GM23248 (cell line): ENCODE measurements around the gene TRAF1. TPM values are rescaled to one million over a fixed set of nuclear protein-coding genes. Genes with fewer than 3 reads are reported as not detected.

ENCODE experiments used
- DNase-seq: peaks from one replicate; pipeline ENCODE4 v3.0.0-alpha.2; 2015
- H2AFZ ChIP-seq: fragments of 200-600 bp; sonication (generic); 2 replicates; pipeline ENCODE4 v1.6.1; 2016; ENCODE audit warnings: antibody characterized with exemption
- H3F3A ChIP-seq: fragments of 200-600 bp; sonication (generic); 2 replicates; pipeline ENCODE4 v1.6.1; 2016; ENCODE audit warnings: mild to moderate bottlenecking, antibody characterized with exemption, mixed run types; ENCODE audit not compliant: insufficient read depth
- H3K27ac ChIP-seq: fragments of 200-600 bp; sonication (generic); 2 replicates; pipeline ENCODE4 v1.5.1; 2016; ENCODE audit warnings: mild to moderate bottlenecking
- H3K27me3 ChIP-seq: fragments of 200-600 bp; sonication (generic); replicated peaks from 2 replicates; pipeline ENCODE4 v1.6.1; 2016; ENCODE audit warnings: mild to moderate bottlenecking; ENCODE audit not compliant: insufficient read depth
- H3K36me3 ChIP-seq: fragments of 200-600 bp; sonication (generic); 2 replicates; pipeline ENCODE4 v1.6.1; 2016; ENCODE audit warnings: low read depth, mild to moderate bottlenecking
- H3K4me1 ChIP-seq: fragments of 200-600 bp; sonication (generic); 2 replicates; pipeline ENCODE4 v1.6.1; 2016; ENCODE audit warnings: mild to moderate bottlenecking; ENCODE audit not compliant: insufficient read depth
- H3K4me2 ChIP-seq: fragments of 200-600 bp; sonication (generic); one replicate; pipeline ENCODE4 v1.6.1; 2016; ENCODE audit warnings: mild to moderate bottlenecking; ENCODE audit not compliant: unreplicated experiment
- H3K4me3 ChIP-seq: fragments of 200-600 bp; sonication (generic); 2 replicates; pipeline ENCODE4 v1.5.1; 2016; ENCODE audit warnings: mild to moderate bottlenecking
- H3K79me2 ChIP-seq: fragments of 200-600 bp; sonication (generic); 2 replicates; pipeline ENCODE4 v1.6.1; 2016; ENCODE audit warnings: mild to moderate bottlenecking; ENCODE audit not compliant: insufficient read depth
- H3K9ac ChIP-seq: fragments of 200-600 bp; sonication (generic); 2 replicates; pipeline ENCODE4 v1.6.1; 2016; ENCODE audit warnings: mild to moderate bottlenecking
- H3K9me2 ChIP-seq: fragments of 200-600 bp; sonication (generic); 2 replicates; pipeline ENCODE4 v1.6.1; 2016; ENCODE audit warnings: mixed run types, mild to moderate bottlenecking, moderate library complexity; ENCODE audit not compliant: insufficient read depth
- H3K9me3 ChIP-seq: fragments of 200-600 bp; sonication (generic); one replicate; pipeline ENCODE4 v1.6.1; 2017; ENCODE audit warnings: low read depth
- H4K20me1 ChIP-seq: fragments of 200-600 bp; sonication (generic); 2 replicates; pipeline ENCODE4 v1.6.0; 2016; ENCODE audit not compliant: insufficient read depth
- EZH2 ChIP-seq: fragments of 200-600 bp; sonication (generic); IDR thresholded peaks from 2 replicates; pipeline ENCODE4 v1.6.1; 2018; ENCODE audit warnings: antibody characterized with exemption, mild to moderate bottlenecking; ENCODE audit not compliant: insufficient read depth, poor library complexity, severe bottlenecking
- EZH2phosphoT487 ChIP-seq: fragments of 200-600 bp; sonication (generic); IDR thresholded peaks from 2 replicates; pipeline ENCODE4 v1.6.1; 2018; ENCODE audit warnings: antibody characterized with exemption, moderate library complexity, mild to moderate bottlenecking, low read depth; ENCODE audit not compliant: insufficient read depth
- WGBS, 2 experiments: methylation state at CpG; one replicate each; pipeline ENCODE4 v1.1.6; 2015 to 2017; ENCODE audit warnings: low lambda C conversion rate in 2 of 2, low coverage in 1 of 2; ENCODE audit errors: missing lambda C conversion rate in 2 of 2; 5-methylcytosine and 5-hydroxymethylcytosine counted together
- in situ Hi-C: fragments of 300-500 bp; cut with MboI; formaldehyde crosslinking; loops from 2 replicates; pipeline ENCODE4 v1.15.0; 2020
- polyA plus RNA-seq: library from polyadenylated mRNA; unstranded; fragments of >200 nt; fragmentation: Nextera tagmentation; extraction: Ambion mirVana; gene quantifications from 2 replicates; pipeline ENCODE4 v1.2.1, GENCODE V29; 2016
- total RNA-seq: library from RNA; depleted of rRNA; stranded (reverse); fragments of >200 nt; shearing (Covaris generic); gene quantifications from 2 replicates; pipeline ENCODE4 v1.2.3, GENCODE V29; 2014; rRNA removed

The TRAF1 gene
- total and polyA plus RNA-seq, 2 experiments from 2014 or later: 0.54 to 0.75 TPM

DNA sequence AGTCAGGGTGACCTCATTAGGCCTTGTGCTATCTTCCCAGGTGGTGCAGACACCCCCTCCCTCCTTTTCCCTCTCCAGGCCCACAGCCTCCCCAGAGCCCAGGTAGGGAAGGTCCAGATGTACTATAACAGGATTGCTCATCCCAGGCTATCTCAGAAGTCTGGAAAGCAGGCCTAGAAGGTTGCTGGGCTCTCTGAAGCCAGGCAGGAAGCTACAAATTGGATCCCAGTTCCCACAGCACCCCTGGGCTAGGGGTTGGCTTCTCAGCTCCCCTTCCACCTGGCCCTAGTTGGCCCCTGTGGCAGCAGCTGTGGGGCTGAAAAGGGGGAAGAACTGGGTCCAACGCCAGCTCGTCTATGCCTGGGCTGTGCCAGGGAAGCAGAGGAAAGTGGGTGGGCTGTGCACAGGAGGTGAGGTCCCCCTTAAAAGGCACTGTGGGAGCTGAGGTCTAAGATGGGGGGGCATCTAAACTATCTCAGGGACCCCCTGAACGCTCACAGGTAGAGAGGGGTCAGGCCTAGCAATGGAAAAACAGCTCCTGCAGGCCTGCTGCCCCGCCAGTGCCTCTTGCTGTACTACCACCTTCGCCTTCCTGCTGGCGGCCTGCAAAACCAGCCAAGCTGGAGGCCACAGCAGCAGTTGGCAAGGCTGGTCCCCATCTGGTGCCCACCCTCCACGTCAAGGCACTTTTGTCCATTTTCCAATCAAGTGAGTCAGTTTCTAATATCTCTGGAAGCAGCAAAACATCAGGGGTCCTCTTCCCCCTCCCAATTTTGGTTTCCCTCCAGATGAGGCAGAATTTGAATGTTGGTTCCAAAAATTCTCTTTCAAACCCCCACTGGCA is 70.5 kb downstream of the TRAF1 start:
- H3K27me3 ChIP-seq: no peaks in the 10 kb centered on the region
- H3K4me3 ChIP-seq: no peak overlapping the region
- no peaks in the 10 kb centered on the region for H3K9me2 ChIP-seq
- H3F3A ChIP-seq: no peaks in the 10 kb centered on the region
- no peak overlapping the region for H2AFZ ChIP-seq
- no peaks in the 10 kb centered on the region for H3K79me2 ChIP-seq
- no peak overlapping the region for H3K27ac ChIP-seq
- H3K4me2 ChIP-seq: no peak overlapping the region
- DNase-seq: no peak
- no peaks in the 10 kb centered on the region for H3K4me1 ChIP-seq
- WGBS, 2 experiments: 77 to 78% methylated on average over 7 of the region's 7 CpGs
- 0 out of 2 replicates have a peak, but pooled peaks cover 4% of the 10 kb centered on the region for H3K36me3 ChIP-seq
- no peak for TF ChIP-seq EZH2phosphoT487
- no peak for TF ChIP-seq EZH2
- H3K9me3 ChIP-seq: no peaks in the 10 kb centered on the region
- H3K9ac ChIP-seq: no peak overlapping the region
- in situ Hi-C loops: no loop called here
- H4K20me1 ChIP-seq: no peaks in the 10 kb centered on the region

DNA sequence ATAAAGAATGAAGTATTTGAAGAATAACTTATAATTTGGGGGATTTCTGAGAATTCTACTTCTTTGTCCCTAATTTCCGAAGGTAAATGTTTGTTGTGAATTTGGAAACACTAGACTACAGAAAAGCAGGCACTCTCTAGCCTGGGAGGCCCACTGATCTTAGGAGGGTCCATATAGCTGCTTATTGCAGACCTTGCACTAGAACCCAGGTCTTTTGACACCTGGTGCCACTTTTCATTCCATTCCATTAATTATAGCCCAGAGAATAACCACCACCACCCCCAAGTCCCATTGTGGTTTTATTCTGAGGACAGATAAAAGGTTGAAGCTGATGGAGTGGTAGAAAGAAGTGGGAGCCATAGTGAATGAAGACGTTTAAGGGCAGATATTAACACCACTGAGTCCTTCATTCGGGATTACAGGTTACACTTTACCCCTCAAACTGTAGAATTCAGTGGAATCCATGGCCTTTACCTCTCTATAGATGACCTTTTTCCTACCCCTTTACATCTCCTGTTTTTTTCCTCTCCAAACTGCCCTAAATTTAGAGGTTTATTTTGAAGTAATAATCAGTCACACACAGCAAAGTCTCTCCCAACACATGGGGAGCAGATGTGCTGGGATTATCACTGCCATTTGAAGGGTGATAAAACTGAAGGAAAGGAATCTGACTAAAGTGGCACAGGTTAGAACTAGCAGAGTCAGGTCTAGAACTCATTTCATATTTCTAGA is 71.8 kb downstream of the TRAF1 start:
- no peak for DNase-seq
- 71 to 72% methylated on average over 3 of the region's 3 CpGs for WGBS, 2 experiments

DNA sequence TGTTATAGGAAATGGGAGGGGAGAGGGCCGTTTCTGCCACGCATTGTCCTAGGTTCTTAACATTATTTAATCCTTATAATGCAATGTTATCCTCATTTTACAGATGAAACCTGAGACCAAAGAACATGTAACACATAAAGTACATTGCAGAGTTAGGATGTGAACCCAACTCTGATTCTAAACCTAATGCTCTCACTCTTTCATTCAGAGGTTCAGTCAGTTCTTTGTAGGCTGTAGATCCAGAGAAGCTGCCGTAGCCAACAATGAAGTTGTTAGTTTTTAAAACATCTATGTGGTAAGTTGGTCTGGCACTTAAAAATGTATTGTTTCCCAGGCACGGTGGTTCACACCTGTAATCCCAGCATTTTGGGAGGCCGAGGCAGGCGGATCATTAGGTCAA is 73.4 kb downstream of the TRAF1 start:
- no peaks in the 10 kb centered on the region for H3K36me3 ChIP-seq
- H2AFZ ChIP-seq: no peak overlapping the region
- no peaks in the 10 kb centered on the region for H3F3A ChIP-seq
- no peaks in the 10 kb centered on the region for H4K20me1 ChIP-seq
- H3K27ac ChIP-seq: no peak overlapping the region
- no peak overlapping the region for H3K9ac ChIP-seq
- no peak overlapping the region for H3K4me3 ChIP-seq
- in situ Hi-C loops: no loop called here
- no peak overlapping the region for H3K4me2 ChIP-seq
- H3K79me2 ChIP-seq: no peaks in the 10 kb centered on the region
- H3K4me1 ChIP-seq: no peaks in the 10 kb centered on the region
- WGBS, 2 experiments: 84 to 86% methylated on average over 6 of the region's 6 CpGs
- no peaks in the 10 kb centered on the region for H3K9me3 ChIP-seq
- no peaks in the 10 kb centered on the region for H3K27me3 ChIP-seq
- H3K9me2 ChIP-seq: no peaks in the 10 kb centered on the region
- no peak for DNase-seq
- no peak for TF ChIP-seq EZH2phosphoT487
- no peak for TF ChIP-seq EZH2

More for the DNA sequence above, 71.8 kb downstream of the TRAF1 start:
- no peak overlapping the region for H2AFZ ChIP-seq
- H4K20me1 ChIP-seq: no peaks in the 10 kb centered on the region
- H3K79me2 ChIP-seq: no peaks in the 10 kb centered on the region
- no peaks in the 10 kb centered on the region for H3K9me3 ChIP-seq
- H3K27me3 ChIP-seq: no peaks in the 10 kb centered on the region
- in situ Hi-C loops: no loop called here
- no peak overlapping the region for H3K9ac ChIP-seq
- no peak overlapping the region for H3K4me3 ChIP-seq
- H3K36me3 ChIP-seq: no peaks in the 10 kb centered on the region
- no peak overlapping the region for H3K4me2 ChIP-seq
- TF ChIP-seq EZH2 (no peak), EZH2phosphoT487 (no peak)
- H3K9me2 ChIP-seq: no peaks in the 10 kb centered on the region
- H3K27ac ChIP-seq: no peak overlapping the region
- no peaks in the 10 kb centered on the region for H3K4me1 ChIP-seq
- no peaks in the 10 kb centered on the region for H3F3A ChIP-seq

Other genes with a start within 250 kb of the TRAF1 start
- gene MEGF9, start 212.3 kb downstream of the TRAF1 start, total RNA-seq: 3.8 and 4.2 TPM in 2 replicates
- 2.1 and 2.3 TPM in 2 replicates for gene MEGF9, start 212.3 kb downstream of the TRAF1 start, polyA plus RNA-seq
- gene FBXW2, start 133.4 kb downstream of the TRAF1 start, total RNA-seq: 18.3 and 23.7 TPM in 2 replicates
- gene FBXW2, start 133.4 kb downstream of the TRAF1 start, polyA plus RNA-seq: 45.5 and 47.1 TPM in 2 replicates
- gene PSMD5, start 83.9 kb downstream of the TRAF1 start, total RNA-seq: 34.7 and 37.2 TPM in 2 replicates
- 43.1 and 43.3 TPM in 2 replicates for gene PSMD5, start 83.9 kb downstream of the TRAF1 start, polyA plus RNA-seq
- gene PHF19, start 49.6 kb downstream of the TRAF1 start, total RNA-seq: 16.7 and 28.2 TPM in 2 replicates
- gene PHF19, start 49.6 kb downstream of the TRAF1 start, polyA plus RNA-seq: 15.1 and 17.1 TPM in 2 replicates
- gene C5, start 123.5 kb upstream of the TRAF1 start, total RNA-seq: 1.6 and 2.4 TPM in 2 replicates
- 0.58 and 1.2 TPM in 2 replicates for gene C5, start 123.5 kb upstream of the TRAF1 start, polyA plus RNA-seq
- 6.3 and 7.3 TPM in 2 replicates for gene CNTRL, start 148.2 kb upstream of the TRAF1 start, total RNA-seq
- 3.7 and 4.4 TPM in 2 replicates for gene CNTRL, start 148.2 kb upstream of the TRAF1 start, polyA plus RNA-seq